ENCODE data around the gene WWOX.

GRCh38 chr16:79156761-79157160 lies 1057.3 kb downstream of the WWOX start:
- no peak for TF ChIP-seq POLR2AphosphoS5 (IDR thresholded peaks at IDR 0.05; ENCODE audit: borderline replicate concordance, low read depth, low read length)
- no peak for TF ChIP-seq EZH2 (IDR thresholded peaks at IDR 0.05)

Data from SK-N-MC (cell line).